Neural cell (in vitro differentiated cells): ENCODE data around the gene MTIF2.

ENCODE experiments used
- CTCF ChIP-seq: fragments of 450-650 bp; IDR thresholded peaks from 2 replicates; pipeline ENCODE4 v1.5.1; 2014; ENCODE audit warnings: antibody characterized with exemption, mild to moderate bottlenecking, moderate library complexity; ENCODE audit not compliant: poor library complexity, severe bottlenecking
- EP300 ChIP-seq: fragments of 450-650 bp; conservative IDR thresholded peaks from 2 replicates; pipeline ENCODE4 v1.6.1; 2014; ENCODE audit warnings: antibody characterized with exemption, mild to moderate bottlenecking, moderate library complexity; ENCODE audit not compliant: poor library complexity, severe bottlenecking
- EZH2 ChIP-seq: fragments of 200-600, 300-800 bp; shearing (Covaris generic), sonication (generic); IDR thresholded peaks from 2 replicates; pipeline ENCODE4 v1.6.1; 2014; ENCODE audit warnings: antibody characterized with exemption, low read length, borderline replicate concordance, mild to moderate bottlenecking; ENCODE audit not compliant: insufficient read depth, poor library complexity, severe bottlenecking
- MXI1 ChIP-seq: fragments of 450-650 bp; conservative IDR thresholded peaks from 2 replicates; pipeline ENCODE4 v1.6.1; 2014; ENCODE audit warnings: antibody characterized with exemption, mild to moderate bottlenecking; ENCODE audit not compliant: poor library complexity, severe bottlenecking
- POLR2AphosphoS5 ChIP-seq: IDR thresholded peaks from 2 replicates; pipeline ENCODE4 v1.6.1; 2012
- RAD21 ChIP-seq: fragments of 450-650 bp; conservative IDR thresholded peaks from 2 replicates; pipeline ENCODE4 v1.6.1; 2014; ENCODE audit warnings: antibody characterized with exemption, mild to moderate bottlenecking, moderate library complexity
- REST ChIP-seq: IDR thresholded peaks from 2 replicates; pipeline ENCODE4 v1.6.1; 2012; ENCODE audit warnings: borderline replicate concordance
- SMC3 ChIP-seq: fragments of 450-650 bp; conservative IDR thresholded peaks from 2 replicates; pipeline ENCODE4 v1.6.1; 2014; ENCODE audit warnings: antibody characterized with exemption, mild to moderate bottlenecking, moderate library complexity; ENCODE audit not compliant: poor library complexity
- TAF1 ChIP-seq: IDR thresholded peaks from 2 replicates; pipeline ENCODE4 v1.6.1; 2012; ENCODE audit warnings: low read depth

GRCh38 chr2:55269645-55269990 lies 587 bp upstream of the MTIF2 start:
- TF ChIP-seq POLR2AphosphoS5, result no peak
- no peak for TF ChIP-seq REST
- TF ChIP-seq MXI1, result no peak
- TF ChIP-seq CTCF, result no peak
- TF ChIP-seq EZH2, result no peak
- no peak for TF ChIP-seq EP300
- no peak for TF ChIP-seq RAD21
- no peak for TF ChIP-seq TAF1
- TF ChIP-seq SMC3, result no peak
